Stimulated activated CD8-positive, alpha-beta memory T cell treated with anti-CD3 and anti-CD28 coated beads, Interleukin-15, amount 100 ng/mL, for 24 hours (primary cell): Measurements from ENCODE around the gene EIF5B.

Experiments used
- DNase-seq: peaks from one replicate; pipeline ENCODE4 v3.0.0-alpha.2; 2020; ENCODE audit warnings: low read depth

Gene EIF5B

DNA sequence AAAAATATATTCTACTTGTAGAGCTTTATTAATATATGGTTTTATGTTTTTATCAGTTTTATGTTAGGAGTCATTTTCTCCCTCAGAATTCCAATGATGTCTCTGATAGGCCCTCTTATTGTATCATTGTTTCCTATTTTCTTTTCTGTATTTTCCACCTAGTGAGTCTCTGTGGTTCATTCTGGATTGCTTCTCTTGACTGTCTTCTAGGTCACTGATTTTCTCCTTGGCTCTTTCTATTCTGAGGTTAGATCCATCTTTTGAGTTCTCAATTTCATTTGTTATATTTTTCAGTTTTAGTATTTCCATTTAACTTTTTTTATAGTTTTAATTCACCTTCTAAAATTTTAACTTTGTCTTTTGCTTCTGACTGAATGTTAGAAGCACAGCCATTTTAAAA lies 37.6 kb downstream of the EIF5B start:
- DNase-seq: no peak

DNA sequence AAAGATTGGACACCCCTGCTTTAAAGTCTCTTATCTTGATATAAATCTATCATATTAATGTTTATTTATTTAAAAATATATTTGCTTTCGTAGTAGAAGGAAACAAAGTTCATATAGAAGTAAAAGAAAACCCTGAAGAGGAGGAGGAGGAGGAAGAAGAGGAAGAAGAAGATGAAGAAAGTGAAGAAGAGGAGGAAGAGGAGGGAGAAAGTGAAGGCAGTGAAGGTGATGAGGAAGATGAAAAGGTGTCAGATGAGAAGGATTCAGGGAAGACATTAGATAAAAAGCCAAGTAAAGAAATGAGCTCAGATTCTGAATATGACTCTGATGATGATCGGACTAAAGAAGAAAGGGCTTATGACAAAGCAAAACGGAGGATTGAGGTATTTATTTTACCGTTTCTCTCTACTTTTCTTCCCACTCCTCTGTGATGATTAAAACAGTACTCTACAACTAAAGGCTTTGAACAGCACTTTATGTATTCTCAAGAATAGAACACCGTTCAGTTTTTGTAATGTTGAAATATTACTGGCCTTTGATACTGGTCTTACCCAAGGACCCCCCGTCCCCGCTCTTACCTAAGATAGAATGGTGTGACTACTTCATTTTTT lies 39.2 kb downstream of the EIF5B start:
- no peak for DNase-seq

DNA sequence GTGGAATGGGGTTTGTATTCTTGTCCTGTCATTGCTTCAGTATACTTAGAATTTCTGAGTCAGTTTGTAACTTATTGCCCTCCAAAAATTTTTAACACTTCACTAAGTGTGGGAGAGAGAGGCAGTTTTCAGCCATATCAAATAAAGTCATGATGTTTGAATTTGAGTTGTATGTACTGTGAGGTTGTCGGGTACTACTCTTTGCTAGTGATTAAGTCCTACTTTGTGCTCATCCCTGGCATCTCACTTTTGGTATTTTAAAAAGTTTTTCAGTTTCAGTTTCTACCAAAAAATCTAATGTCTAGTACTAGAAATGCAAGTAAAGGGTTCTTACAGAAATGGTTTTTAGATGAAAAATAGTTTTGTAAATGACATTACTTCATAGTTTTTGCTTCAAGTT lies 40.7 kb downstream of the EIF5B start:
- DNase-seq: no peak

DNA sequence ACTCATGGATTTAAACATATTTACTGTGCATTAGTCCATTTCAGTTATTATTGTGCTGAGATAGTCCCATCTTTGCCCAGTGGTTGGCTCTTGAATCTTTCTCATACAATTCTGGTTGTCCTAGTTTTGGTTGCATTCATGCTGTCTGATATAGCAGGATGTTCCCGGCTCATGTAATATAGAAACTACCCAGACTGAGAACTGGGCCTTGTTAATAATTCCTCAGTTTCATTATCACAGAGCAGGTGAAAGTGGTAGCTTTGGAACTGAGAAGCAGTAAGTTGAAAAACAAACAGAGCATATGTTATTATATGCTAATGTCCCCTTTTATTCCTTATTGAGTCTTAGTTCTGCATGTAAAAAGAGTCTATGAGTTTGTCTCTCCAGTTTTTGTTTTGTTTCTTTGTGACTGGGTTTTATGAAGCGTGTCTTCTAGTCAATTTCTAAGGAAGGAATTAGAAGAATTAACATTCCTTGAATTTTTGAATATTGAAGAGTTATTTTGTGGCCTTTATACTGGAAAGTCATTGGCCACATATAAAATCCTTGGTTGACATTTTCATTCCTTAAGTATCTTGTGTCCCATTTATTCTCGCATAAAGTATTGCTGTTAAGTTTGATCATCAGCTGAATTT lies 43.3 kb downstream of the EIF5B start:
- DNase-seq: no peak

DNA sequence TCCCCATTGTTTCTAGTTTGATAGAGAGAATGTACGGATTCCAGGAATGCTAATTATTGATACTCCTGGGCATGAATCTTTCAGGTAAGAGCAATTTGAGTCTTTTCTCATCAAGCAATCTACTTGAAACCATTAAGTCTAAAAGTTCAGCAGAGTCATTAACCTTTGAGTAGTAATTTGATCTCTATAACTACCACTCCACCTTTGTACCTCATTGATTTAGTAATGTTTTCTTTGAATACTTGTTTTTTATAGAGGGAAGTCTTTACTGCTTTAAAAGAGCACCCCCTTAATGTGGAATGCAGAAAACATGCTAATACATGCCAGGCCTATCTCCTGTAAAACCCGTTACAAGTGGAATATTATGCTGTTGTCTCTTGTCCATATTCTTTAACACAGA lies 45.0 kb downstream of the EIF5B start:
- no peak for DNase-seq

DNA sequence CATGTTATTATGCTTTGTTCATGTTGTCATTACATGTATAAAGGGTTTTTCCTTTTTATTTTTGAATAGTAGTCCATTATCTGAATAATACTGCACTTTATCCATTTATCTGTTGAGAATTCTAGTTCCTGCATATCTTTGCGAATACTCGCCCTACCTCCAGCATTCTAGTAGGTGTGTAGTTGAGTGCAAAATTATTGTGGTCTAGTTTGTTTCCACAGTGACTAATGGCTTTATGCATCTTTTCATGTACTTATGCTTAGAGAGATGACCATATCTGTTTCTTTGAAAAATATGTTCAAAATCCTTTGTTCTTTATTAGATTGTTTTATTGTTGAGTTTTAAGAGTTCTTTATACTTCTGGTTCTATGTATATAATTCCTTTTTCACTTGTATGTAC lies 48.8 kb downstream of the EIF5B start:
- DNase-seq: no peak

DNA sequence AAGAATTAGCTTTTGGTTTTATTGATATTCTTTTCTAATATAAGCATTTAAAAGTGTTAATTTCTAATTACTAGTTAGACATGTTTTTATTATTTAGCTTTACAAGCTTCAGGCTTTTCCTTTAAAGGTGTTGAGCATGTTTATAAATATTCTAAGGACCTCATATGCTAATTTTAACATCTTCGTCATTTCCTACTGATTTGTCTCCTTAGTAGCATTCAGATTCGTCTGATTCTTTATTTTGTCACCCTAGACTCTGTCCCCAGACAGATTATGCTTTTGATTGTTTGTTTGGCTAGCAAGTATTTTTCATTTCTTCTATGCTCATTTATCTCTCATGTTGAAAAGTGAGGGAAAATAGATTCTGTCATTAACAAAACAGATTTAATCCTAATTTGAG lies 51.7 kb downstream of the EIF5B start:
- DNase-seq: no peak

DNA sequence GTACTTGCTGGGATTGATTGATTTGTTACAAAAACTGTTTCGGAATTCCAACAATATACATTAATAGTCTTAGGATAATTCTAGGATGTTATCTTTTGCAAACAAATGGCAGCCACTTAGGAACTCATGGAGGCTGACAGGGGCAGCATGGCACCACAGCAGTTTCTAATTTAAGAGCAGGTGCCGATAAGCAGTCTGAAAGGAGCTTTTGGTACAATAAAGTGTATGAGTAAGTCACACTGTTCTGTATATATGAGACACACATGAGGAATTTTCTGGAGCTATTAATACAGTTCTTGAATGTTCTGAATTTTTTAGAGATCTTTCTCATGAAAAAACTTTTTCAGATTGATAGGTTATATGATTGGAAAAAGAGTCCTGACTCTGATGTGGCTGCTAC lies 52.2 kb downstream of the EIF5B start:
- DNase-seq: no peak

DNA sequence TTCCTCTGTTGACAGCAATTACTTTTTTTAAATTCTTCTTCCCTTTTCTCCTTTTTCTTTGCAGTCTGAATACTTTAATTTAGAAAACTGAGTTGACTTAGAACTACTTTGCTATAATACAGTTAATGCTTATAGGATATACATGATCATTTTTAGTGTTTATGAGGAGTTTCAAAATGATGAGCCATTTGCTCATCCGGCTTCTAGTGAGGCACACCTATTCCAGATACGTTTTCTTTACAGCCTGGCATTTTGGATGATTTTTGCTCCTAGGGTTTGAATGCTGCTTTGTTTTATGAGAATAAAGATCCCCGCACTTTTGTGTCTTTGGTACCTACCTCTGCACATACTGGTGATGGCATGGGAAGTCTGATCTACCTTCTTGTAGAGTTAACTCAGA lies 52.8 kb downstream of the EIF5B start:
- DNase-seq: no peak

DNA sequence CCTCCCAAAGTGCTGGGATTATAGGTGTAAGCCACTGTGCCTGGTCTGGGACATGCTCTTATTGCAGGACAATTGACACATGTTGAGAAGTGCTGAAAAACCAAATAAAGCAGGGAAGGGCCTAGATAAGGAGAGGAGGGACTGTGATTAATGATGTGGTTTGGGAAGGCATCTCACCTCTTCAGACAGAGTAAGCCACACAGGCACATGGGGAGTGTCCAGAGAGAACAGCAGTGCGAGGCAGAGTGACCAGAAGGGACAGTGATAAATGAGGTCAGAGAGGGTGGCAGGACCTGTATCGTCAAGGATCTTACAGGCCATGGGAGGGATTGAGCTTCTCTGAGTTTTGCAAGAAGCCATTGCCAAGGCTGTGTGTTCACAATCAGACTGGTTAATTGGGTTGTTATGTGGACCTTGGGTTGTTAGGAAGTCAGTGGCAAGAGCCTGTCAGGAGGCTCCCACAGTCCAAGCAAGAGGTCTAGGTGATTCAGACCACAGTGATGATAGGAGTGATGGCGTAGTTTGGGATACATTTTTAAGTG lies 58.5 kb downstream of the EIF5B start:
- no peak for DNase-seq

DNA sequence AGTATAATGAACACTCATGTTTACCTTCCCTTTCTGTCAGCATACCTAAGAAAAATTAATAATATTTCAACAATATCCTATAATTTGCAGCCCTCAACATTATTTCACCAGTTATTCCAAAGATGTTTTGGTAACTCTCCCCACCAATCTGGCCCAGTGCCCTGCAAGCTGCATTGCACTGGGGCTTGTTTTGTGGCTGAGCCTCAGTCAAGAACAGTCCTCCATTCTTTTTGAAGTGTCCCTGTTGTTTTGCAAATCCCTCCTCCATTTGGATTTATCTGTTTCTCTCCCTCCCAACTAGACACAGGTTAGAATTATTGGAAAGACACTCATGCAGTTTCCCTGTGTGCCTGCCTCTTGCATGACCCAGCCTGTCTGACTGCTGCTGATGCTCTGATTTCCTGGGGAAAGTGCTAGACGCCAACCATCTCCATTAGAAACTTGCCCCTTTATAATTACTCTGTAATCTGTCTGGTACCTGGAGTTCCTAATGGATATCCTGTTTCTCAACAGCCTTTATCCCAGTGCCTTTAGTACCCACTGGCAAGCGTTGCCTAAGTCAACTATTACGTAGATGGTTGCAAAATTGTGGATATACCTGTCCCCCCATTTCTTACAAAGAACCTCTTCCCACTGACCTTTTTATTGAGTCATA lies 60.2 kb downstream of the EIF5B start:
- DNase-seq: no peak

DNA sequence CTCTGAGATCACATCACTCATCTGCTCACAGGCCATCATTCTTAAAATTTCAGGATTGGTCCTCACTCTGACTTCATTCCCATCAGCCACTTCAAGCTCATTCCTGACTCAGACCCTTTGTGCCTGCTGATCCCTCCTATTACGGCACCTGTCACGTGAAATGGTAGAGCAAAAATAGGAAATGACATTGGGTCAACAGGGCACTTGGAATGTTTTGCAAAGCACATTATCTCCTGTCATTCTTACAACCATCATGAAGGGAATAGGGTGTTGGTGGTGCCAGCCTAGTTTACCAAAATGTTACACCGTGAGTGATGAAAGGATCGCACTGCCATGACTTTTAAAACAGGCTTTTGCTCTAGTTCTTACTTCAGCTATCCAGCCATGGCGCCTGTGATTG lies 61.1 kb downstream of the EIF5B start:
- no peak for DNase-seq

DNA sequence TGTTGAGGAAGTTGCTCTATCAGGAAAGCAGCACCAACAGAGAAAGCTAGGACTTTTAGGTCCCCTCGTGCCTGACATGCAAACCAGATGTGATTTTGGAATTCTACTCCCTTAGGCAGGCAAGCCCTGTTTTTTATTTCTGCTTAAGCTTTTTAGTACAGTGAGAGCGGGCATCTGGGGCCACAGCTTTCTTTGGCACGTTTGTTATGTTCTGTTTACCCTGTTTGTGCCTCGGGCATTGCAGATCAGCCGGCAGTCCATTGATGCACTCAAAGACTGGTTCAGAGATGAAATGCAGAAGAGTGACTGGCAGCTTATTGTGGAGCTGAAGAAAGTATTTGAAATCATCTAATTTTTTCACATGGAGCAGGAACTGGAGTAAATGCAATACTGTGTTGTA lies 61.9 kb downstream of the EIF5B start:
- DNase-seq: no peak

DNA sequence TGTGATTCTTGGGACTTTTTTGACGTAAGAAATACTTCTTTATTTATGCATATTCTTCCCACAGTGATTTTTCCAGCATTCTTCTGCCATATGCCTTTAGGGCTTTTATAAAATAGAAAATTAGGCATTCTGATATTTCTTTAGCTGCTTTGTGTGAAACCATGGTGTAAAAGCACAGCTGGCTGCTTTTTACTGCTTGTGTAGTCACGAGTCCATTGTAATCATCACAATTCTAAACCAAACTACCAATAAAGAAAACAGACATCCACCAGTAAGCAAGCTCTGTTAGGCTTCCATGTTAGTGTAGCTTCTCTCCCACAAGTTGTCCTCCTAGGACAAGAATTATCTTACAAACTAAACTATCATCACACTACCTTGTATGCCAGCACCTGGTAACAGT lies 62.6 kb downstream of the EIF5B start:
- DNase-seq: no peak

DNA sequence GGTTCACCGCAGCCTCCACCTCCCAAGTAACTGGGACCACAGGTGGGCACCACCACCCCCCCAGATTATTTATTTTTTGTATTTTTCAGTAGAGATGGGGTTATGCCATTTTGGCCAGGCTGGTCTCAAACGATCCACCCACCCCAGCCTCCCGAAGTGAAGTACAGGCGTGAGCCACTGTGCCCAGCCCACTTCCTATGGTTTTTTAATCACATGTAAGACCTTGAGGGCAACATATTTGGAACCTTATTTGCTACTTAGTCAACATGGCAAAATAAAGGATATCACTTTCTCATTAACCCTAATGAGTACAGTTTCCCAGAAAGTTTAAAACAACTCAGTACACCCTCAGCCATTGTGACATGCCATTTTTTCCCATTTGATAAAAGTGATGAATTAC lies 64.7 kb downstream of the EIF5B start:
- no peak for DNase-seq

DNA sequence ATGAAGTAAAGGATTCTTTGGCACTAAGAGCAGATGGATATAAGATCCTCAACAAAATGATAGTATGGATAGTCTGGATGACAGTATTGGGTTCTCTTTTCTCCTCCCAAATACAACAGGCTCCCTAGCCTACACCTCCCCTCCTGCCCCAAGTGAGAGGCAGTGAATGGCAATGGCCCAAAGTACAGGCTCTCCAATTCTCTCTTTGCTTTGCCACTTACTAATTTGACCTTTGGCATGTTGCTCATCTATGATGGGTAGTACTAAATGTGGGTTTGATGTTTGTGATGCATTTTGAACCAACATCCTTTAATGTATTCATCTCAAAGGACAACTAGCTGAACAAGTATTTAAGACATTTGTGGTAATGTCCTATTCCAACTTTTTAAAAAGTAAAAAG lies 65.9 kb downstream of the EIF5B start:
- no peak for DNase-seq

DNA sequence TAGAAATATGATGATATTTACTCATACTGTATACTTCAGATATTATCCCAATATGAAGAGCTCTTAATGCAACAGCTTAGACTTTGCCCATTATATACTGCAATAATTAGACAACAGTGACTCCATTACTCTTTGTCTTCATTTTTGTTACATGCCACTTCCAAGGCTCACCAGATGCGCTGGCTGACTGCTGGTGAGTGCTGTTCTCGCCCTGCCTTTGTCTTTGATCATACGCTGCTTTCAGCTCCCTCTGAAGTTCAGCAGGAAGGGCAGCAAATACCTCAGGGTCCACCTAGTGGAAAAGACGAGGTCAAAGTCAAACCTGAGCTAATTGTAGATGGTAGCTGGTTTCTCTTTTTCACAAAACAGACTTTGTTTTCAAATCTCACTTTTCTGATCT lies 66.3 kb downstream of the EIF5B start:
- DNase-seq: no peak

DNA sequence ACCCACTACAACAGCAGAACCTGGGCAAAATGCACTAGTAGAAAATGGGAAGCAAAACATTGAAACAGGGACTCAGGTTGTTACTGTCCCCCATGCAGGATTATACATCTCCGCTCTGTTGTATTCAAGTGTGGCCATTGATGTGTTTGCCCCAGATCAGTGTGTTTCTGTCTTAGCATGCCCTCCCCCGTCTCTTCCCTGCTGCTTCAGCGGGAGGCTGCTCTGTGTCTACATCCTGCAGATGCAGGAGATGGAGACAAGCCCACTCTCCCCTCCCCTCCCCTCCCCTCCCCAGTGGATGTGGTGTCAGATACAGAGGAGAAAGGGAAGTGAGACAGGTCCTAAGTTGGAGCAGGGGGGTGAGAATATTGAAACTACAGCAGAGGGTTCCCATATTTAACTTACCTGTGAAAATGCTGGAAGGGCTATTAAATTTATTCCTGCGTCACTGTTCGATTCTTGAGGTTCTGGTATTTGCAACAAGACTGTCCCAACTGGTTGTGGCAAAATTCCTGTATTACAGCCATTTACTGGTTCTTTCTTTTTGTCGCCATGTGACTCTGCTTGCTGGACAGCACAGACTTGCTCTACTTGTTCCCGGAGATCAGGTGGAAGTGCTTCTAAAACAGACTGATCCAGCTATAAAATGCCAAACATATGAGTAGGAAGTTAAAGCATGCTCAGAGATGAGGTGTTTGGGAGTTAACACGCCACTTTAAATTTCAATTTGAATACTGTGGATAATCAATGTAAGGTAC lies 67.0 kb downstream of the EIF5B start:
- DNase-seq: no peak

DNA sequence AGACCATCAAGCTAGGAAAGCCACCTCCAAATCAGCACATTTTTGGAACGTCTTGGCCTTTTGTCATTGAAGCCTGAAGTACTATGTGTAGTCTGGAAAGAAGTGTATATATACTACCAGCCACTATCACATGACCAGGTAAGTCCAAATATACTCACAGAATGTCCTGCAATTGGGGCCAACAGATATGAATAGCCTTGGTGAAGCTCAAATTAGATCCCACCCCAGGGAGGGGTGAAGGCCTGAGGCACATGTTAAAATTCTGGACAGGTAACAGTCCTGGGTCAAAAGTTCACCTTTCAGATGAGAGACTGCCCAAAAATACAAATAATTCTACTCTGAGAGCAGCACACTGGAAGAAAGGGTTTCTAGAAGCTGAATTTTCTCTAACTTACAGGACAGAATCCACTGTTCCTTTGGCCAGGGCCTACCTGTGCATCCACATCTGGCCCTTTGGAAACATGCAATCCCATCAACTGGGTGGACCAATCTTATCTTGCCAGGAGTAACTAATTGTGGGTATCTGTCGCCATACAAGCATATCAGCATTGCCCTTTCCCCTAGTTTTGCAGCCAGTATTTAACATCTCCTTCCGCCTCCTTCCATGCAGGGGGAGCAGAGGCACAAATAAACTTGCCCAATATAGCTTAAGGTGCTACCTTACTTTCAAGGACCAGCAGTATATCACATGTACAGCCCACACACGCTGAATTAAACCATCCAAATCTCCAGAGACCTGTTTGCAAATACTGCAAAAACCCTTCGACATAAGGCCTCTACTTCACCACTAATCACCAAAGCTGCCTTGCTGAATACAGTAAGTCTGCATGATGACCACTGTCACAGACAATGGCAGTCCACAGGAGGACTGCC lies 67.8 kb downstream of the EIF5B start:
- DNase-seq: no peak

DNA sequence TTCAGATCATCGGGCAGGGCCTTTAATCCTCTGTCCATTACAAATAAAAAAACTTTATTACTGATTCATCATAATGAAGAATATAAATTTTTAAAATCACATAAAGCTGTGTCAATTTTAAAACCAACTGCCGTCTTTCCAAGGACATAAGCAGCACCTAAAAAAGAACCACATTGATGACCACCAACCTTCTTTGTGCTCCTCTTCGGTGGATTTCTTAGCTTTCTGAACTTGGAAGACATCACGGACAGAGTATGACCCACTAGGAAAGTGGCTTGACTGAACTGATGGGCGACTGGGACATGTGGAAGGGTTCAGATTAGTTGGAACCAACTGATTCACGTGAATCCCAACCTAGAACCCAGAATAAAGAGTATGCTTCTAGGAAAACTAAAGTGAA lies 68.9 kb downstream of the EIF5B start:
- no peak for DNase-seq

DNA sequence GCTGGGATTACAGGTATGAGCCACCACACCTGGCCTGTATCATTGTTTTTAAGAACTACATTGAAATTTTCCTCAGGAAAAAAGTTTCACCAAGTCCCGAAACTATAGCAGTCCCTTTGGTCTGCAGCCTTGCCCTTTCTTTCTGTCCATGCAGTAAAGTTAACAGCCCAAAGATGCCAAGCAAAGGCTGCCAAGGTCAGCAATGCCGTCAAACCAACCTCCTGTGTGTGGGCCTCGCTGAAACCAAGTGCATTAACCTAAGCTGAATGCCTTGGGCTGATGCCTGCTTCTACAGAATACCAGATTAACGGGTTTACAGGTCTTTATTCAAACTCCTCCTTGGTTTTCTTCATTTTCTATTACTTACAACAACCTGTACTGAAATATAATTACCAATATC lies 73.1 kb downstream of the EIF5B start:
- no peak for DNase-seq

DNA sequence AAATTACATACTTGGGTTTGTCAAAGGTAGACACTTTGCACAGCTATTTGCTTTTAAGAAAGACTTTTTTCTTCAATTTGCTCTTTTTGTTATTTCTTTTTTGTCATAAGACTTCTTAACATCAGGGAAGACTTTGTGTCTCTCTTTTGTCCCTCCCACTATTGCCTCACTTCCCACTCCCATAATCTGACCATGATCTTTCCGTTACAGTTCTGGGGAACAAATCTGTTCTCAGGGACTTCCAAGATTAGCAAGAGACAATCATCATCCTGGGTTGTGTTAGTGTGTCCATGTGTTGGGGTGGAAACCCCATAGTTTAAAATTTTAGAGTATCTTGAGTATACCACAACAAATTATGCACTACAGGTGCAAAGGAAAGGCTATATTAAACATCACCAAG lies 77.4 kb downstream of the EIF5B start:
- no peak for DNase-seq
